Measurements from ENCODE around the gene CFL1. TPM values are rescaled to one million over a fixed set of nuclear protein-coding genes. Genes with fewer than 3 reads are reported as not detected.
A peak's percentile ranks its signal among the peaks of the same experiment; 100 is the strongest.

CFL1 gene
- total RNA-seq, 1 experiment from 2014 or later: 1,911 TPM

GRCh38 chr11:65809496-65809895 lies 48.5 kb downstream of the CFL1 start:
- Histone ChIP-seq H3K36me3 (ENCODE audit: control insufficient read depth, insufficient read depth, low read length) (no peaks in the 10 kb centered on the region), H3K27ac (ENCODE audit: low read length) (no peak overlapping the region), H3K4me3 (ENCODE audit: low read depth in 2 of 2, low read length in 2 of 2) (no peak overlapping the region), H3K9me3 (ENCODE audit: control insufficient read depth, insufficient read depth, low read depth, low read length) (no peaks in the 10 kb centered on the region), H3K27me3 (ENCODE audit: control insufficient read depth, insufficient read depth, low read length) (no peaks in the 10 kb centered on the region), H3K4me1 (ENCODE audit: control insufficient read depth, insufficient read depth, low read length) (no peaks in the 10 kb centered on the region)
- in situ Hi-C loops (cut with HindIII; ENCODE audit: low pct_unique_long_range_greater_than_20kb, low sequenced_read_pairs) (no loop called here), intact Hi-C loops (cut with micrococcal nuclease; ENCODE audit: unreplicated experiment) (no loop called here)
- TF ChIP-seq POLR2AphosphoS5 (IDR thresholded peaks at IDR 0.05; ENCODE audit: low read depth, low read length) (no peak), TCF7L2 (IDR thresholded peaks at IDR 0.05; ENCODE audit: low read depth, low read length) (no peak), CTCF (IDR thresholded peaks at IDR 0.05) (no peak), SIN3A (IDR thresholded peaks at IDR 0.05; ENCODE audit: borderline replicate concordance, insufficient read depth, low read depth, low read length) (no peak)
- TF ChIP-seq, protein P1, sequence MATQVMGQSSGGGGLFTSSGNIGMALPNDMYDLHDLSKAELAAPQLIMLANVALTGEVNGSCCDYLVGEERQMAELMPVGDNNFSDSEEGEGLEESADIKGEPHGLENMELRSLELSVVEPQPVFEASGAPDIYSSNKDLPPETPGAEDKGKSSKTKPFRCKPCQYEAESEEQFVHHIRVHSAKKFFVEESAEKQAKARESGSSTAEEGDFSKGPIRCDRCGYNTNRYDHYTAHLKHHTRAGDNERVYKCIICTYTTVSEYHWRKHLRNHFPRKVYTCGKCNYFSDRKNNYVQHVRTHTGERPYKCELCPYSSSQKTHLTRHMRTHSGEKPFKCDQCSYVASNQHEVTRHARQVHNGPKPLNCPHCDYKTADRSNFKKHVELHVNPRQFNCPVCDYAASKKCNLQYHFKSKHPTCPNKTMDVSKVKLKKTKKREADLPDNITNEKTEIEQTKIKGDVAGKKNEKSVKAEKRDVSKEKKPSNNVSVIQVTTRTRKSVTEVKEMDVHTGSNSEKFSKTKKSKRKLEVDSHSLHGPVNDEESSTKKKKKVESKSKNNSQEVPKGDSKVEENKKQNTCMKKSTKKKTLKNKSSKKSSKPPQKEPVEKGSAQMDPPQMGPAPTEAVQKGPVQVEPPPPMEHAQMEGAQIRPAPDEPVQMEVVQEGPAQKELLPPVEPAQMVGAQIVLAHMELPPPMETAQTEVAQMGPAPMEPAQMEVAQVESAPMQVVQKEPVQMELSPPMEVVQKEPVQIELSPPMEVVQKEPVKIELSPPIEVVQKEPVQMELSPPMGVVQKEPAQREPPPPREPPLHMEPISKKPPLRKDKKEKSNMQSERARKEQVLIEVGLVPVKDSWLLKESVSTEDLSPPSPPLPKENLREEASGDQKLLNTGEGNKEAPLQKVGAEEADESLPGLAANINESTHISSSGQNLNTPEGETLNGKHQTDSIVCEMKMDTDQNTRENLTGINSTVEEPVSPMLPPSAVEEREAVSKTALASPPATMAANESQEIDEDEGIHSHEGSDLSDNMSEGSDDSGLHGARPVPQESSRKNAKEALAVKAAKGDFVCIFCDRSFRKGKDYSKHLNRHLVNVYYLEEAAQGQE (IDR thresholded peaks at IDR 0.05; ENCODE audit: insufficient read depth in 1 of 2, low read depth in 2 of 2, low read length in 1 of 2): no peak
- no peak for ATAC-seq
- ChIA-PET POLR2A (no interaction called here), CTCF (interaction anchor here (0.7 kb wide), 1 partner anchor 451 kb away, joined by 3 read pairs; no protein-coding TSS in a partner anchor)
- no peak for DNase-seq (ENCODE audit: low read depth, low spot score)
- no TSS peak for BruUV-seq (replicated peaks)

- Histone ChIP-seq H3K27me3 (ENCODE audit: control insufficient read depth, insufficient read depth, low read length) (no peaks in the 10 kb centered on the region), H3K36me3 (ENCODE audit: control insufficient read depth, insufficient read depth, low read length) (no peaks in the 10 kb centered on the region), H3K27ac (ENCODE audit: low read length) (no peak overlapping the region), H3K9me3 (ENCODE audit: control insufficient read depth, insufficient read depth, low read depth, low read length) (no peaks in the 10 kb centered on the region), H3K4me1 (ENCODE audit: control insufficient read depth, insufficient read depth, low read length) (no peaks in the 10 kb centered on the region), H3K4me3 (ENCODE audit: low read depth in 2 of 2, low read length in 2 of 2) (no peak overlapping the region)
- BruUV-seq (replicated peaks): no TSS peak
- CTCF ChIA-PET: no interaction called here
- TF ChIP-seq, protein P1 (IDR thresholded peaks at IDR 0.05; ENCODE audit: insufficient read depth in 1 of 2, low read depth in 2 of 2, low read length in 1 of 2): no peak
- TF ChIP-seq TCF7L2 (IDR thresholded peaks at IDR 0.05; ENCODE audit: low read depth, low read length) (no peak), POLR2AphosphoS5 (IDR thresholded peaks at IDR 0.05; ENCODE audit: low read depth, low read length) (no peak), CTCF (IDR thresholded peaks at IDR 0.05) (no peak), SIN3A (IDR thresholded peaks at IDR 0.05; ENCODE audit: borderline replicate concordance, insufficient read depth, low read depth, low read length) (no peak)
- DNase-seq (ENCODE audit: low read depth, low spot score) (no peak), ATAC-seq (peak; percentile 42; the same call in 1 of the 2 replicates)
- POLR2A ChIA-PET: interaction anchor here (0.5 kb wide), 1 partner anchor 426 kb away, joined by 3 read pairs; no protein-coding TSS in a partner anchor
- in situ Hi-C loops (cut with HindIII; ENCODE audit: low pct_unique_long_range_greater_than_20kb, low sequenced_read_pairs): no loop called here
- intact Hi-C loops (cut with micrococcal nuclease; ENCODE audit: unreplicated experiment): no loop called here
These were observed 49.1 kb downstream of the CFL1 start for GRCh38 chr11:65808744-65809341.

Measured in Panc1 (cell line).